K562 (cell line): ENCODE results near the gene ZFTA. TPM values are rescaled to one million over a fixed set of nuclear protein-coding genes. Genes with fewer than 3 reads are reported as not detected.
A peak's percentile ranks its signal among the peaks of the same experiment; 100 is the strongest.

ENCODE experiments used
- ATAC-seq: fragments of 200-7000 bp; cut with Tn5 transposase; 3 replicates; pipeline ENCODE4 v1.9.1; 2020; ENCODE audit warnings: moderate library complexity
- BruUV-seq: library from RNA; stranded (reverse); fragments of 400-500 nt; replicated peaks from 2 replicates; lab custom pipeline; 2021; lab: Mats Ljungman, UMichigan
- CTCF ChIA-PET: fragments of 300-600 bp; formaldehyde crosslinking; extraction: SDS; loops from one replicate; lab custom pipeline; 2021; ENCODE audit warnings: low intra/inter-chr PET ratio; lab: Yijun Ruan, JAX
- POLR2A ChIA-PET: fragments of 300-600, 350-650 bp; sonication (Branson Sonifier 250); formaldehyde crosslinking; extraction: SDS; loops from one replicate; lab custom pipeline; 2021; ENCODE audit warnings: antibody characterized with exemption, inconsistent platforms; lab: Yijun Ruan, JAX
- DNase-seq, 4 experiments: peaks; one replicate each; pipeline versions ENCODE4 v3.0.0 to v3.0.0-alpha.2; 2011 to 2018; ENCODE audit warnings: low spot score in 3 of 4, mixed read lengths in 3 of 4; ENCODE audit errors: extremely low read depth in 1 of 4
- FAIRE-seq: peaks from 2 replicates; lab custom pipeline; 2011; peaks lifted over from hg19 to GRCh38; lab: Jason Lieb, UNC
- H2AFZ ChIP-seq: 2 replicates; pipeline ENCODE4 v1.6.0; 2011; ENCODE audit warnings: low read depth, low read length, control low read depth, inconsistent platforms
- H3K27ac ChIP-seq: fragments of 200-600 bp; 3 replicates; pipeline ENCODE4 v1.8.0; 2011; ENCODE audit warnings: low read depth, mild to moderate bottlenecking, control low read depth, inconsistent platforms, low read length, moderate library complexity, mixed read lengths; ENCODE audit errors: extremely low read depth
- H3K27me3 ChIP-seq, 2 experiments: fragments of 300-600 bp in 1 of 2; 2 replicates in 1 of 2; 3 replicates in 1 of 2; pipeline versions ENCODE4 v1.6.0 to v1.8.0; 2011; ENCODE audit warnings: inconsistent platforms in 2 of 2, low read length in 2 of 2, mild to moderate bottlenecking in 1 of 2, mixed read lengths in 1 of 2, moderate library complexity in 1 of 2; ENCODE audit not compliant: control insufficient read depth in 2 of 2, insufficient read depth in 2 of 2
- H3K36me3 ChIP-seq: fragments of 300-600 bp; 3 replicates; pipeline ENCODE4 v1.8.0; 2011; ENCODE audit warnings: mild to moderate bottlenecking, low read length, inconsistent platforms; ENCODE audit not compliant: control insufficient read depth, insufficient read depth
- H3K4me1 ChIP-seq, 2 experiments: fragments of 200-600 bp in 1 of 2; replicated peaks in 1 of 2; 2 replicates in 1 of 2; 3 replicates in 1 of 2; pipeline versions ENCODE4 v1.5.1 to v1.8.0; 2011; ENCODE audit warnings: inconsistent platforms in 2 of 2, low read length in 2 of 2, mild to moderate bottlenecking in 1 of 2, mixed read lengths in 1 of 2, moderate library complexity in 1 of 2; ENCODE audit not compliant: control insufficient read depth in 2 of 2, insufficient read depth in 2 of 2
- H3K4me2 ChIP-seq: 2 replicates; pipeline ENCODE4 v1.6.1; 2011; ENCODE audit warnings: low read length, control low read depth, inconsistent platforms, mixed read lengths; ENCODE audit not compliant: insufficient read depth
- H3K4me3 ChIP-seq: fragments of 200-600 bp; sonication (generic), shearing (Covaris generic); 2 replicates; pipeline ENCODE4 v1.5.1; 2016; ENCODE audit warnings: control low read depth, inconsistent platforms
- H3K79me2 ChIP-seq: fragments of 200-600 bp; 3 replicates; pipeline ENCODE4 v1.8.0; 2011; ENCODE audit warnings: low read length, inconsistent platforms; ENCODE audit not compliant: control insufficient read depth, insufficient read depth
- H3K9ac ChIP-seq, 2 experiments: 2 replicates each; pipeline versions ENCODE4 v1.6.0 to v1.6.1; 2011; ENCODE audit warnings: low read depth in 2 of 2, low read length in 2 of 2, control low read depth in 1 of 2, inconsistent platforms in 1 of 2, mild to moderate bottlenecking in 1 of 2, mixed read lengths in 1 of 2; ENCODE audit not compliant: insufficient read depth in 1 of 2
- H3K9me1 ChIP-seq: one replicate; pipeline ENCODE4 v1.6.0; 2011; ENCODE audit warnings: inconsistent platforms, mild to moderate bottlenecking, low read length, moderate library complexity; ENCODE audit not compliant: control insufficient read depth, insufficient read depth
- H3K9me3 ChIP-seq: replicated peaks from 2 replicates; pipeline ENCODE4 v1.5.1; 2011; ENCODE audit warnings: low read depth, low read length, inconsistent platforms; ENCODE audit not compliant: control insufficient read depth, insufficient read depth
- H4K20me1 ChIP-seq: replicated peaks from 2 replicates; pipeline ENCODE4 v1.6.1; 2011; ENCODE audit warnings: low read length, inconsistent platforms, mixed read lengths; ENCODE audit not compliant: control insufficient read depth, insufficient read depth
- DIDO1 ChIP-seq: fragments of 450-650 bp; IDR thresholded peaks from 2 replicates; pipeline ENCODE4 v1.6.1; 2016; ENCODE audit warnings: low read depth, missing biosample characterization, missing genetic modification characterization
- GATAD2B ChIP-seq: fragments of 450-650 bp; IDR thresholded peaks from 2 replicates; pipeline ENCODE4 v1.6.1; 2017; ENCODE audit warnings: mild to moderate bottlenecking, borderline replicate concordance
- HDAC6 ChIP-seq: IDR thresholded peaks from 2 replicates; pipeline ENCODE4 v1.6.1; 2012; ENCODE audit warnings: low read depth, mild to moderate bottlenecking, control low read depth, inconsistent platforms, low read length, moderate library complexity
- NFIC ChIP-seq: fragments of 450-650 bp; IDR thresholded peaks from 2 replicates; pipeline ENCODE4 v1.6.1; 2017; ENCODE audit warnings: mild to moderate bottlenecking, inconsistent platforms
- RNF2 ChIP-seq: sonication (generic); IDR thresholded peaks from 2 replicates; pipeline ENCODE4 v1.6.1; 2016
- SMARCA5 ChIP-seq: fragments of 450-650 bp; IDR thresholded peaks from 2 replicates; pipeline ENCODE4 v1.6.1; 2016
- TAF1 ChIP-seq: IDR thresholded peaks from 2 replicates; pipeline ENCODE4 v1.6.1; 2011; ENCODE audit warnings: mild to moderate bottlenecking, low read length, moderate library complexity; ENCODE audit not compliant: insufficient read depth, control insufficient read depth, severe bottlenecking; ENCODE audit errors: extremely low read depth
- YBX1 ChIP-seq: fragments of 450-650 bp; IDR thresholded peaks from 2 replicates; pipeline ENCODE4 v1.7.1; 2016; ENCODE audit warnings: mild to moderate bottlenecking
- ZNF232 ChIP-seq: sonication (generic); formaldehyde crosslinking; IDR thresholded peaks from 2 replicates; pipeline ENCODE4 v1.8.0; 2022; ENCODE audit warnings: mild to moderate bottlenecking, missing genetic modification reagents
- ZNF408 ChIP-seq: fragments of 250-450 bp; sonication (Bioruptor Pico); IDR thresholded peaks from 2 replicates; pipeline ENCODE4 v1.4.0; 2020; ENCODE audit warnings: low read depth, mild to moderate bottlenecking, moderate library complexity
- ZNF77 ChIP-seq: fragments of 250-450 bp; sonication (Bioruptor Pico); IDR thresholded peaks from 2 replicates; pipeline ENCODE4 v1.5.0; 2020
- WGBS: fragments of 100-300 bp; shearing (Covaris generic); methylation state at CpG from one replicate; pipeline ENCODE4 v1.1.6; 2016; ENCODE audit warnings: low coverage, mixed read lengths; ENCODE audit not compliant: insufficient coverage; ENCODE audit errors: missing lambda C conversion rate; 5-methylcytosine and 5-hydroxymethylcytosine counted together
- in situ Hi-C: fragments of 300-500 bp; cut with MboI; formaldehyde crosslinking; loops from 4 replicates; pipeline ENCODE4 v1.15.0; 2018; ENCODE audit warnings: inconsistent platforms, mixed read lengths
- intact Hi-C: fragments of 100-400 bp; cut with micrococcal nuclease; formaldehyde crosslinking; loops from 2 replicates; pipeline ENCODE4 v1.14.2; 2022
- polyA plus RNA-seq, 8 experiments: library from polyadenylated mRNA; depleted of rRNA in 4 of 8; stranded (reverse) in 5 of 8; unstranded in 3 of 8; fragments of >200 nt; fragmentation: Nextera tagmentation in 2 of 8; fragmentation: Illumina TruSeq in 1 of 8; extraction: Ambion mirVana in 2 of 8; extraction: Trizol in 1 of 8; gene quantifications; 2 replicates each; pipeline versions ENCODE4 v1.2.1 to v1.2.3, GENCODE V29; 2011 to 2014; ENCODE audit warnings: inconsistent platforms in 1 of 8, missing spikeins in 1 of 8
- total RNA-seq, 7 experiments: library from RNA; depleted of rRNA in 6 of 7; stranded (reverse); fragments of >200 nt in 6 of 7; fragmentation: Illumina TruSeq in 2 of 7; extraction: Trizol in 2 of 7; gene quantifications; 2 replicates each; pipeline versions ENCODE4 v1.2.1 to v1.2.3, GENCODE V29; 2011 to 2021; ENCODE audit warnings: low replicate concordance in 1 of 7

The ZFTA gene
- total and polyA plus RNA-seq, 9 of the 15 experiments (the other 6 are each of a cell fraction or from before 2014, with no cell fraction given): 0.45 to 12.3 (median 2.9) TPM

- H3K36me3 ChIP-seq: peaks cover 17% of the 10 kb centered on the region; the same call in 1 of the 3 replicates
- ATAC-seq (no peak), DNase-seq (no peak), FAIRE-seq (no peak)
- BruUV-seq: no TSS peak
- CTCF ChIA-PET: no interaction called here
- 85% methylated on average over 3 of the region's 3 CpGs for WGBS
- H3K79me2 ChIP-seq: peaks cover 59% of the 10 kb centered on the region
- no peak overlapping the region for H3K4me2 ChIP-seq
- no peak overlapping the region for H3K9ac ChIP-seq
- no peaks in the 10 kb centered on the region for H3K9me1 ChIP-seq
- H2AFZ ChIP-seq: no peak overlapping the region
- H3K27ac ChIP-seq: no peak overlapping the region
- no peak for TF ChIP-seq YBX1
- no peak for TF ChIP-seq DIDO1 (tag)
- TF ChIP-seq RNF2: no peak
- no peak overlapping the region for H3K4me3 ChIP-seq
- H4K20me1 ChIP-seq: peaks cover 13% of the 10 kb centered on the region; the same call in 1 of the 2 replicates
- H3K4me1 ChIP-seq: peaks cover 0 to 6% of the 10 kb centered on the region in 2 experiments; a peak in 2 of 5 replicates
- H3K27me3 ChIP-seq: no peaks in the 10 kb centered on the region
- POLR2A ChIA-PET: interaction anchor here (1.0 to 1.9 kb wide), 2 partner anchors 10 to 26 kb away, joined by 3 to 5 read pairs; no protein-coding TSS in a partner anchor
- intact Hi-C loops (no loop called here), in situ Hi-C loops (no loop called here)
- H3K9me3 ChIP-seq: no peaks in the 10 kb centered on the region
These were observed 48.0 kb downstream of the ZFTA start for GRCh38 chr11:63720611-63721010.

DNA sequence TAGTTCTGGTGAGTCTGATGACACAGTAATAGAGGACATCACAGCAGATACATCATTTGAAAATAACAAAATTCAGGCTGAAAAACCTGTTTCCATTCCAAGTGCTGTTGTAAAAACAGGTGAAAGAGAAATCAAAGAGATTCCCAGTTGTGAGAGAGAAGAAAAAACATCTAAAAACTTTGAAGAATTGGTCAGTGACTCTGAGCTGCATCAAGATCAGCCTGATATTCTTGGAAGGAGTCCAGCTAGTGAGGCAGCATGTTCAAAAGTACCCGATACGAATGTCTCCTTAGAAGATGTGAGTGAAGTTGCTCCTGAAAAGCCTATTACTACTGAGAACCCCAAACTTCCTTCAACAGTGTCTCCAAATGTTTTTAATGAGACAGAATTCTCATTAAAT, 48.6 kb downstream of the ZFTA start:
- intact Hi-C loops (no loop called here), in situ Hi-C loops (no loop called here)
- H3K9me1 ChIP-seq: no peaks in the 10 kb centered on the region
- no peaks in the 10 kb centered on the region for H3K9me3 ChIP-seq
- FAIRE-seq (peak; percentile 69), ATAC-seq (peak; percentile 74)
- H3K9ac ChIP-seq: no peak overlapping the region
- no peaks in the 10 kb centered on the region for H3K27me3 ChIP-seq
- peaks cover 59% of the 10 kb centered on the region for H3K79me2 ChIP-seq
- H2AFZ ChIP-seq: no peak overlapping the region
- CTCF ChIA-PET: no interaction called here
- no TSS peak for BruUV-seq
- TF ChIP-seq ZNF408 (CRISPR knock-in tag): no peak
- TF ChIP-seq GATAD2B: no peak
- no peak for TF ChIP-seq SMARCA5
- TF ChIP-seq NFIC: peak; percentile 81
- no peak for TF ChIP-seq TAF1
- no peak for TF ChIP-seq HDAC6
- TF ChIP-seq ZNF232: no peak
- TF ChIP-seq ZNF77 (CRISPR knock-in tag): no peak
- TF ChIP-seq, all 486 proteins: peak for 1
- POLR2A ChIA-PET: interaction anchor here (1.0 to 1.9 kb wide), 2 partner anchors 11 to 25 kb away, joined by 3 to 5 read pairs; no protein-coding TSS in a partner anchor
- peak in 1 of 4 experiments; percentile 58 for DNase-seq
- H3K4me3 ChIP-seq: no peak overlapping the region
- H3K27ac ChIP-seq: no peak overlapping the region
- no peak overlapping the region for H3K4me2 ChIP-seq
- WGBS: 13% methylated on average over 2 of the region's 2 CpGs
- H4K20me1 ChIP-seq: peaks cover 13% of the 10 kb centered on the region; the same call in 1 of the 2 replicates
- H3K4me1 ChIP-seq: peaks cover 0 to 6% of the 10 kb centered on the region in 2 experiments; a peak in 2 of 5 replicates
- peaks cover 21% of the 10 kb centered on the region; the same call in 2 of the 3 replicates for H3K36me3 ChIP-seq
